ENCODE results near the gene KDM4B. TPM values are rescaled to one million over a fixed set of nuclear protein-coding genes. Genes with fewer than 3 reads are reported as not detected.

Gene KDM4B
- total RNA-seq, 1 donor from 2014 or later = 39.0 TPM

GRCh38 chr19:5122671-5123409, 153.9 kb downstream of the KDM4B start:
- DNase-seq = no peak
- Histone ChIP-seq H3K4me1 (peaks cover 3% of the 10 kb centered on the region), H3K36me3 (peaks cover 30% of the 10 kb centered on the region), H3K4me3 (no peak overlapping the region), H3K27me3 (no peaks in the 10 kb centered on the region), H3K9me3 (no peaks in the 10 kb centered on the region), H3K27ac (no peak overlapping the region)
- no peak for ATAC-seq
- no peak for TF ChIP-seq CTCF (IDR thresholded peaks at IDR 0.05)
- intact Hi-C loops (cut with DNase I) = no loop called here

- Histone ChIP-seq H3K27me3 (no peaks in the 10 kb centered on the region), H3K27ac (no peak overlapping the region), H3K4me1 (peaks cover 7% of the 10 kb centered on the region), H3K4me3 (no peak overlapping the region), H3K36me3 (peaks cover 30% of the 10 kb centered on the region), H3K9me3 (no peaks in the 10 kb centered on the region)
- DNase-seq = no peak
- TF ChIP-seq CTCF (IDR thresholded peaks at IDR 0.05) = no peak
- intact Hi-C loops (cut with DNase I) = no loop called here
- no peak for ATAC-seq
Measured at GRCh38 chr19:5123646-5124045, 154.7 kb downstream of the KDM4B start.

GRCh38 chr19:5124111-5124855, 155.4 kb downstream of the KDM4B start:
- no peak overlapping the region for H3K27ac ChIP-seq
- intact Hi-C loops (cut with DNase I) = no loop called here
- DNase-seq (no peak), ATAC-seq (no peak)
- no peaks in the 10 kb centered on the region for H3K27me3 ChIP-seq
- H3K36me3 ChIP-seq = peaks cover 30% of the 10 kb centered on the region
- H3K9me3 ChIP-seq = no peaks in the 10 kb centered on the region
- no peak for TF ChIP-seq CTCF (IDR thresholded peaks at IDR 0.05)
- no peak overlapping the region for H3K4me3 ChIP-seq
- H3K4me1 ChIP-seq = peaks cover 7% of the 10 kb centered on the region

DNA sequence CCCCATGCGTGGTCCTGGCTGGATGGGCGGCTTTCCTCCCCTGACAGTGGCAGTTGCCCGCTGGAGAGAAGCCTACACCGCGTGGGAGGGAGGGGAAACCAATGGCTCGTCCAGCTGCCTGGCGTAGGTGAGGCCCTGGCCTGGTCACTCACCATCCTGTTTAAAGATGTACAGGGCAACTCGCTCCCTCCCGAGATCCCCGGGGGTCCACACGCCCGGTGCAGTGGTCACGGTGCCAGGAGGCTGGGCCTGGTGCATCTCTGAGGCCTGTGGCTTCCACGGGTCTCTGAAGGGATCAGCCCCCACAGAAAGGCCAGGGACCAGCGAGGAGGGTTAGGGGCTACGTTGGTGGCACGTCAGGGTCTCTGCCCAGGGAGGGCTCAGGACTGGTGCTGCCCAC, 156.5 kb downstream of the KDM4B start:
- H3K27ac ChIP-seq = no peak overlapping the region

GRCh38 chr19:5125797-5126497, 157.0 kb downstream of the KDM4B start:
- peaks cover 25% of the 10 kb centered on the region for H3K36me3 ChIP-seq
- H3K27ac ChIP-seq = no peak overlapping the region
- TF ChIP-seq CTCF (IDR thresholded peaks at IDR 0.05) = no peak
- no peak for ATAC-seq
- peaks cover 7% of the 10 kb centered on the region for H3K4me1 ChIP-seq
- no peaks in the 10 kb centered on the region for H3K9me3 ChIP-seq
- DNase-seq = no peak
- intact Hi-C loops (cut with DNase I) = no loop called here
- no peak overlapping the region for H3K4me3 ChIP-seq
- H3K27me3 ChIP-seq = no peaks in the 10 kb centered on the region

More for the DNA sequence above, 156.5 kb downstream of the KDM4B start:
- Histone ChIP-seq H3K36me3 (peaks cover 26% of the 10 kb centered on the region), H3K4me3 (no peak overlapping the region), H3K9me3 (no peaks in the 10 kb centered on the region), H3K4me1 (peaks cover 7% of the 10 kb centered on the region), H3K27me3 (no peaks in the 10 kb centered on the region)
- intact Hi-C loops (cut with DNase I) = no loop called here
- ATAC-seq = no peak
- no peak for DNase-seq
- no peak for TF ChIP-seq CTCF (IDR thresholded peaks at IDR 0.05)

Measured in upper lobe of right lung (tissue), 1 donor.